ENCODE data around the gene B3GALT4. TPM values are rescaled to one million over a fixed set of nuclear protein-coding genes. Genes with fewer than 3 reads are reported as not detected.

Gene B3GALT4
- total and polyA plus RNA-seq, 4 experiments from 2014 or later: 22.2 to 46.7 (median 36.9) TPM

- peak; percentile 87 to 92 (median 89) for DNase-seq
- CTCF ChIA-PET (ENCODE audit: partially characterized antibody): interaction anchor here (0.9 to 3.0 kb wide), 12 partner anchors 8 to 129 kb away, joined by 3 to 17 read pairs (median 6); partner anchors contain the start of genes B3GALT4, CUTA, RGL2 and RPS18
- H3K4me1 Mint-ChIP-seq: peaks cover 24 to 48% (median 36%) of the 10 kb centered on the region in 4 donors
- Histone ChIP-seq H3K4me1 (ENCODE audit: insufficient read depth, low read length) (peaks cover 30% of the 10 kb centered on the region), H3K27me3 (ENCODE audit: insufficient read depth, low read length) (no peaks in the 10 kb centered on the region), H3K9me3 (ENCODE audit: control insufficient read depth in 1 of 2, low read length in 2 of 2) (no peaks in the 10 kb centered on the region), H3K36me3 (ENCODE audit: insufficient read depth, low read length) (peaks cover 45% of the 10 kb centered on the region), H3K27ac (ENCODE audit: low read depth, low read length) (peak within 1 kb of the TSS; percentile 71), H3K4me3 (ENCODE audit: low read length in 2 of 2) (peak within 1 kb of the TSS; percentile 73 to 84)
- peak within 1 kb of the TSS; percentile 79 to 98 (median 95) for H3K27ac Mint-ChIP-seq
- H3K36me3 Mint-ChIP-seq: peaks cover 20 to 49% of the 10 kb centered on the region in 2 donors
- no peaks in the 10 kb centered on the region for H3K9me3 Mint-ChIP-seq
- peak within 1 kb of the TSS; percentile 96 to 100 (median 98) for H3K4me3 Mint-ChIP-seq
- POLR2A ChIA-PET (ENCODE audit: partially characterized antibody): interaction anchor here (0.6 to 8.8 kb wide), 22 partner anchors 11 to 444 kb away, joined by 3 to 220 read pairs (median 8); partner anchors contain the start of genes B3GALT4, CUTA, PHF1 and RGL2
- intact Hi-C loops (cut with micrococcal nuclease): loop anchor here (1.0 kb wide), 7 partner anchors 10 to 102 kb away; partner anchors contain the start of genes B3GALT4, KIFC1 and VPS52
- no peaks in the 10 kb centered on the region for H3K27me3 Mint-ChIP-seq
Measured at GRCh38 chr6:33288921-33289783, 12.2 kb downstream of the B3GALT4 start, which contains the start of the genes PFDN6 and WDR46. Gene PFDN6 (plus strand): TSS chr6:33289601. CDS start chr6:33289857, 256 bp downstream. Gene WDR46 (minus strand): TSS chr6:33289239. CDS start chr6:33289170, 69 bp downstream.

GRCh38 chr6:33289784-33290315, 12.9 kb downstream of the B3GALT4 start:
- Mint-ChIP-seq H3K36me3 (peaks cover 16 to 49% of the 10 kb centered on the region in 2 donors), H3K27me3 (no peaks in the 10 kb centered on the region), H3K9me3 (no peaks in the 10 kb centered on the region), H3K4me3 (peak overlapping the region; percentile 96 to 100 (median 98)), H3K27ac (peak overlapping the region; percentile 79 to 98 (median 95)), H3K4me1 (peaks cover 24 to 48% (median 36%) of the 10 kb centered on the region in 4 donors)
- H3K4me1 ChIP-seq (ENCODE audit: insufficient read depth, low read length): peaks cover 30% of the 10 kb centered on the region
- no peaks in the 10 kb centered on the region for H3K9me3 ChIP-seq (ENCODE audit: control insufficient read depth in 1 of 2, low read length in 2 of 2)
- H3K4me3 ChIP-seq (ENCODE audit: low read length in 2 of 2): peak overlapping the region; percentile 73 to 84
- peak overlapping the region; percentile 71 for H3K27ac ChIP-seq (ENCODE audit: low read depth, low read length)
- ChIA-PET CTCF (ENCODE audit: partially characterized antibody) (interaction anchor here (1.1 to 3.0 kb wide), 9 partner anchors 9 to 92 kb away, joined by 3 to 17 read pairs (median 7); partner anchors contain the start of genes RGL2, RPS18 and VPS52), POLR2A (ENCODE audit: partially characterized antibody) (interaction anchor here (0.6 to 8.8 kb wide), 20 partner anchors 10 to 318 kb away, joined by 3 to 220 read pairs (median 10); partner anchors contain the start of genes B3GALT4, CUTA, PHF1 and RGL2)
- peaks cover 52% of the 10 kb centered on the region for H3K36me3 ChIP-seq (ENCODE audit: insufficient read depth, low read length)
- intact Hi-C loops (cut with micrococcal nuclease): loop anchor here (1.0 kb wide), 7 partner anchors 9 to 101 kb away; partner anchors contain the start of genes B3GALT4, KIFC1 and VPS52
- no peak for DNase-seq
- H3K27me3 ChIP-seq (ENCODE audit: insufficient read depth, low read length): no peaks in the 10 kb centered on the region

DNA sequence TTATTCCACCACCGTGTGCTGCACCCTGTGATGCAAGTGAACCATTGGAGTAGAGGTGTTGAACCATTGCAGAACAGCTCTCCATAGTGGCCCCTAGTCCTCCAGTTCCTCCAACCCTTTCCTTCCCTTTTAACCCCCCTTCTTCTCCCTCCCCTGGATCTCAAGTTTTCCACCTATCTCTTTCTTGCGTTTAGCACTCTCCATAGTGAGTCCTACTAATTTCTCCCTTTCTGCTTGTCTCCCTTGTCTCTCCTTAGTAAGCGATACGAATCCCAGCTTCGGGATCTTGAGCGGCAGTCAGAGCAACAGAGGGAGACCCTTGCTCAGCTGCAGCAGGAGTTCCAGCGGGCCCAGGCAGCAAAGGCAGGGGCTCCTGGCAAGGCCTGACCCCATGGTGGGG, 13.5 kb downstream of the B3GALT4 start:
- Histone ChIP-seq H3K9me3 (ENCODE audit: control insufficient read depth in 1 of 2, low read length in 2 of 2) (no peaks in the 10 kb centered on the region), H3K4me1 (ENCODE audit: insufficient read depth, low read length) (peaks cover 30% of the 10 kb centered on the region), H3K27ac (ENCODE audit: low read depth, low read length) (peak overlapping the region; percentile 71), H3K36me3 (ENCODE audit: insufficient read depth, low read length) (peaks cover 58% of the 10 kb centered on the region), H3K27me3 (ENCODE audit: insufficient read depth, low read length) (no peaks in the 10 kb centered on the region), H3K4me3 (ENCODE audit: low read length in 2 of 2) (peak overlapping the region in 1 of 2 donors; percentile 73)
- ChIA-PET CTCF (ENCODE audit: partially characterized antibody) (interaction anchor here (1.2 to 3.0 kb wide), 5 partner anchors 9 to 55 kb away, joined by 3 to 17 read pairs (median 12); partner anchors contain the start of genes RGL2, RPS18 and VPS52), POLR2A (ENCODE audit: partially characterized antibody) (interaction anchor here (1.0 to 8.8 kb wide), 9 partner anchors 10 to 120 kb away, joined by 3 to 220 read pairs (median 62); partner anchors contain the start of genes B3GALT4, PHF1, RGL2 and RPS18)
- Mint-ChIP-seq H3K9me3 (no peaks in the 10 kb centered on the region), H3K27me3 (no peaks in the 10 kb centered on the region), H3K4me1 (peaks cover 24 to 48% (median 36%) of the 10 kb centered on the region in 4 donors), H3K27ac (peak overlapping the region; percentile 37 to 97 (median 84)), H3K4me3 (peak overlapping the region; percentile 96 to 100 (median 98)), H3K36me3 (peaks cover 16 to 48% of the 10 kb centered on the region in 2 donors)
- no peak for DNase-seq
- intact Hi-C loops (cut with micrococcal nuclease): no loop called here

- peaks cover 59% of the 10 kb centered on the region for H3K36me3 ChIP-seq (ENCODE audit: insufficient read depth, low read length)
- H3K9me3 Mint-ChIP-seq: no peaks in the 10 kb centered on the region
- POLR2A ChIA-PET (ENCODE audit: partially characterized antibody): interaction anchor here (1.6 to 8.8 kb wide), 4 partner anchors 15 to 51 kb away, joined by 3 to 220 read pairs (median 61); partner anchors contain the start of genes B3GALT4, RPS18 and VPS52
- peak overlapping the region in 4 of 7 donors; percentile 29 to 68 (median 50) for H3K27ac Mint-ChIP-seq
- H3K4me3 ChIP-seq (ENCODE audit: low read length in 2 of 2): no peak overlapping the region
- CTCF ChIA-PET (ENCODE audit: partially characterized antibody): interaction anchor here (1.0 to 2.0 kb wide), 3 partner anchors 13 to 52 kb away, joined by 3 to 5 read pairs (median 4); partner anchors contain the start of genes RPS18 and VPS52
- no peak overlapping the region for H3K4me3 Mint-ChIP-seq
- no peaks in the 10 kb centered on the region for H3K27me3 ChIP-seq (ENCODE audit: insufficient read depth, low read length)
- peaks cover 24 to 47% (median 36%) of the 10 kb centered on the region in 4 donors for H3K4me1 Mint-ChIP-seq
- H3K27ac ChIP-seq (ENCODE audit: low read depth, low read length): no peak overlapping the region
- peaks cover 0 to 3% of the 10 kb centered on the region in 2 donors for H3K27me3 Mint-ChIP-seq
- H3K9me3 ChIP-seq (ENCODE audit: control insufficient read depth in 1 of 2, low read length in 2 of 2): no peaks in the 10 kb centered on the region
- peaks cover 7 to 47% of the 10 kb centered on the region in 2 donors for H3K36me3 Mint-ChIP-seq
- peaks cover 34% of the 10 kb centered on the region for H3K4me1 ChIP-seq (ENCODE audit: insufficient read depth, low read length)
- DNase-seq: no peak
- intact Hi-C loops (cut with micrococcal nuclease): no loop called here
Measured at GRCh38 chr6:33292996-33293682, 16.2 kb downstream of the B3GALT4 start.

DNA sequence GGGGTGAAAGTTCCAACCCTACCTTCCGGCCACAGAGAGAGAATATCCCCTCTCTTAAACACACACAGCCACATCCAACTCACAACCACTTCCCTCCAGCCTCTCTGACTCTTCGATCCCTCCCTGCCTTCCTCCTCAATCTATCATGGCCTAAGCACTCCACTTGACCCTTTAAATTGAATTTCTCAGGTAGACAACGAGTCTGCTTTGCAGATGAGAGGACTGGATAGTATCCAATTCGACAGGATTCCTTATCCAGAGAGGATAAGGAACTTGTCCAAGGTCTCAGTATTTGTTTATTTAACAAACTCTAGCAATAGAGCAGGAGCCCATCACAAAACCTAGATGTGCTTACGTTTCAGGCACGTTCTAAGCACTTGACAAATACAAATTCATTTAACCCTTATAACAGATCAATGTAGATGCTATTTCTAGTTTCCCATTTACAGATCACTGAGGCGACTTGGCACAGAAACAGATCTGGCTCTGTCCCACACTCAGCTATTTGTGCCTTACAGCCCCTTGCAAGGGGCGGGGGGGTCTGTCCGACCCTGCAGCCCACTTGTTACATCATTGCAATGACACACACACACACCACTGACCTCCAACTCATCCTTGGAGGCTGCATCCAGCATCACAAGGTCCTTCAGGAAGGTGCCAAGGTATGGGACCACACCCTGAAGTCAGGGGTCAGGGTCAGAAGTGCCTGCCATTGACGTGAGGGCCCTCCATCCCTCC, 17.3 kb downstream of the B3GALT4 start:
- DNase-seq: no peak
- Histone ChIP-seq H3K4me3 (ENCODE audit: low read length in 2 of 2) (no peak overlapping the region), H3K36me3 (ENCODE audit: insufficient read depth, low read length) (peaks cover 59% of the 10 kb centered on the region), H3K9me3 (ENCODE audit: control insufficient read depth in 1 of 2, low read length in 2 of 2) (no peaks in the 10 kb centered on the region), H3K4me1 (ENCODE audit: insufficient read depth, low read length) (peaks cover 28% of the 10 kb centered on the region), H3K27me3 (ENCODE audit: insufficient read depth, low read length) (no peaks in the 10 kb centered on the region), H3K27ac (ENCODE audit: low read depth, low read length) (no peak overlapping the region)
- intact Hi-C loops (cut with micrococcal nuclease): no loop called here
- Mint-ChIP-seq H3K27me3 (peaks cover 0 to 4% of the 10 kb centered on the region in 2 donors), H3K36me3 (peaks cover 4 to 48% of the 10 kb centered on the region in 2 donors), H3K4me3 (no peak overlapping the region), H3K27ac (peak overlapping the region in 4 of 7 donors; percentile 37 to 68 (median 48)), H3K4me1 (peaks cover 22 to 40% (median 30%) of the 10 kb centered on the region in 4 donors), H3K9me3 (no peaks in the 10 kb centered on the region)
- CTCF ChIA-PET (ENCODE audit: partially characterized antibody): no interaction called here
- POLR2A ChIA-PET (ENCODE audit: partially characterized antibody): interaction anchor here (1.6 to 8.8 kb wide), 2 partner anchors 17 to 45 kb away, joined by 3 to 220 read pairs; partner anchors contain the start of gene B3GALT4

Measured in CD4-positive, alpha-beta memory T cell (primary cell).